GM21717 (cell line): ENCODE results near the gene RORC.
"Not testable (repeated sequence)": the region's sequence is repeated elsewhere in the genome, so short reads cannot be mapped to it uniquely, and the experiment has no call there.

Experiments used
- ATAC-seq: cut with Tn5 transposase; IDR thresholded peaks from one replicate; pipeline ENCODE4 v1.9.1; 2021; ENCODE audit warnings: mild to moderate bottlenecking, moderate library complexity; ENCODE audit not compliant: unreplicated experiment

The RORC gene

GRCh38 chr1:151831605-151832004, at the start of gene RORC:
TSS of gene RORC (minus strand) at chr1:151831802. CDS start at chr1:151831764, 38 bp downstream.
- no peak for ATAC-seq

- ATAC-seq: no peak
These were observed 44.0 kb upstream of the RORC start for GRCh38 chr1:151875419-151876097.

GRCh38 chr1:151872776-151873175, 41.2 kb upstream of the RORC start:
- not testable (repeated sequence) for ATAC-seq

- ATAC-seq: no peak
These were observed 39.9 kb upstream of the RORC start for GRCh38 chr1:151871284-151872030.

GRCh38 chr1:151868486-151868885, 36.9 kb upstream of the RORC start:
- ATAC-seq: no peak

GRCh38 chr1:151867765-151868411, 36.3 kb upstream of the RORC start:
- no peak for ATAC-seq

- ATAC-seq: no peak
These were observed 35.7 kb upstream of the RORC start for GRCh38 chr1:151867321-151867720.

GRCh38 chr1:151864411-151864810, 32.8 kb upstream of the RORC start:
- no peak for ATAC-seq

GRCh38 chr1:151862604-151863003, 31.0 kb upstream of the RORC start:
- ATAC-seq: no peak

GRCh38 chr1:151860504-151861187, 29.0 kb upstream of the RORC start:
- ATAC-seq: no peak

- ATAC-seq: no peak
These were observed 28.3 kb upstream of the RORC start for GRCh38 chr1:151859891-151860293.

- ATAC-seq: no peak
These were observed 27.5 kb upstream of the RORC start for GRCh38 chr1:151858886-151859665.

GRCh38 chr1:151858030-151858746, 26.6 kb upstream of the RORC start:
- ATAC-seq: no peak

- ATAC-seq: no peak
These were observed 24.3 kb upstream of the RORC start for GRCh38 chr1:151855933-151856332.

- not testable (repeated sequence) for ATAC-seq
These were observed 23.9 kb upstream of the RORC start for GRCh38 chr1:151855516-151855915.

GRCh38 chr1:151854658-151855057, 23.1 kb upstream of the RORC start:
- ATAC-seq: no peak

GRCh38 chr1:151853411-151853943, 21.9 kb upstream of the RORC start, which contains the start of gene THEM5:
TSS of gene THEM5 (minus strand) at chr1:151853712. CDS start at chr1:151853565, 147 bp downstream.
- no peak for ATAC-seq

GRCh38 chr1:151852733-151853132, 21.1 kb upstream of the RORC start:
- no peak for ATAC-seq

GRCh38 chr1:151851886-151852285, 20.3 kb upstream of the RORC start:
- ATAC-seq: no peak
